ENCODE measurements around the gene TNC. TPM values are rescaled to one million over a fixed set of nuclear protein-coding genes. Genes with fewer than 3 reads are reported as not detected.

The TNC gene
- total RNA-seq, 1 donor from 2014 or later = 18.7 TPM

DNA sequence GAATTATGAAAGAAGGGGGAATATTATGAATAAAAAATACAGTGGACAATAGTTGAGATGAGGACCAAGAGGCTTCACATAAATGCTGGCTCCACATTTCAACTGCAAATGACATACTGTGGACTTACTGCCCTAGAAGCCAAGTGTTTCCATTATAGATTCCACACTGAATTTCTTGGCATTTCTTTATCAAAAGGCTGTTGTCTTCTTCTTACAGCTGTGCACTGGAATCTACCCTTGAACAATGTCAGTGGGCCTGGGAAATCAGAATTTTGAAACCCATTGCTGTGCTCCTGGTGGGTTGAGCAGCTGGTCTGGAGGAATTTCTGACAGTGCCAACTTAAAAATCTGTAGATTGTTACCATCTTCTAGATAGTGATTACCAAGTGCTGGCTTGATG lies 49.9 kb downstream of the TNC start:
- intact Hi-C loops (cut with DNase I) = no loop called here
- H3K27me3 ChIP-seq = no peaks in the 10 kb centered on the region
- H3K36me3 ChIP-seq = no peaks in the 10 kb centered on the region
- H3K27ac ChIP-seq = peak overlapping the region; percentile 9
- no peak for TF ChIP-seq POLR2AphosphoS5 (IDR thresholded peaks at IDR 0.05; ENCODE audit: insufficient read depth in 1 of 2, low read depth in 1 of 2)
- TF ChIP-seq, protein P1, sequence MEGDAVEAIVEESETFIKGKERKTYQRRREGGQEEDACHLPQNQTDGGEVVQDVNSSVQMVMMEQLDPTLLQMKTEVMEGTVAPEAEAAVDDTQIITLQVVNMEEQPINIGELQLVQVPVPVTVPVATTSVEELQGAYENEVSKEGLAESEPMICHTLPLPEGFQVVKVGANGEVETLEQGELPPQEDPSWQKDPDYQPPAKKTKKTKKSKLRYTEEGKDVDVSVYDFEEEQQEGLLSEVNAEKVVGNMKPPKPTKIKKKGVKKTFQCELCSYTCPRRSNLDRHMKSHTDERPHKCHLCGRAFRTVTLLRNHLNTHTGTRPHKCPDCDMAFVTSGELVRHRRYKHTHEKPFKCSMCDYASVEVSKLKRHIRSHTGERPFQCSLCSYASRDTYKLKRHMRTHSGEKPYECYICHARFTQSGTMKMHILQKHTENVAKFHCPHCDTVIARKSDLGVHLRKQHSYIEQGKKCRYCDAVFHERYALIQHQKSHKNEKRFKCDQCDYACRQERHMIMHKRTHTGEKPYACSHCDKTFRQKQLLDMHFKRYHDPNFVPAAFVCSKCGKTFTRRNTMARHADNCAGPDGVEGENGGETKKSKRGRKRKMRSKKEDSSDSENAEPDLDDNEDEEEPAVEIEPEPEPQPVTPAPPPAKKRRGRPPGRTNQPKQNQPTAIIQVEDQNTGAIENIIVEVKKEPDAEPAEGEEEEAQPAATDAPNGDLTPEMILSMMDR (IDR thresholded peaks at IDR 0.05) = no peak
- TF ChIP-seq POLR2A (IDR thresholded peaks at IDR 0.05) = no peak
- DNase-seq (ENCODE audit: extremely low spot score in 2 of 2) = no peak
- no peaks in the 10 kb centered on the region for H3K9me3 ChIP-seq
- no peak overlapping the region for H3K4me3 ChIP-seq
- peaks cover 21% of the 10 kb centered on the region for H3K4me1 ChIP-seq

DNA sequence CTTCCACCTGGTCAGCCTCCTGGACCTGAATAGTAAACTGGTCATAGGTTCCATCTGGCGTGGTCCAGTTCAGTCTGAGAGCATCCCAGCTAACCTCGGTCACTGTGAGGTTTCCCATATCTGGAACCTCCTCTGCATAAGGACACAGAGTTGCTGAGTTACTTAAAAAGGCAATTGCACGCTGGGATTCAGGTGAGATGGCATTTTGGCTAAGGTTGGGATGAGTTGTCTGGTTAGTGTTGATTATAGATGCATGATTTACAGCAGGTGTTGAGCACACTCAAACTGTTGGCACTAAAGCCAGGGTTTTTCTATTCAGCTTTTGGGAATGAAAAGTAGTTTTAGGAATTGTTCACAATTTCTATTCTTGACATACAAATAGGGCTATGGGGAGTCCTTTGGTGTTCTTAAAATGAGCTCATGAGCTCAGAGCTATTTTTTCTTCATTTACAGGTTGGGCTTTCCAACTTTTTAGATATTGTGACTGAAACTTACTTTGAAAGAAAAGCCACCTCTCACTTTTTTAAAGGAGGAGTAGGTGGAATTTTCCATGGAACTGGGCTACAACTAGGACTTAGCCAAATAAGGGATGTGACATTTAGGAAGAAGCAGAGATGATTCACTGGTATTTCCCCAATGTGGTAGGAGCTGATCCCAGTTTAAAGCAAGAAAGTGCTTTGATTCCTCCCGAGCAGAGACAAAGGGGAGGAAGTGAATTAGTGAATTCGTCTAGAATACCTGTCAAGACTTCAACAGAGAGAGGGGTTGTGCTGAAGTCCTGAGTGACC lies 54.7 kb downstream of the TNC start:
- H3K4me1 ChIP-seq = peaks cover 25% of the 10 kb centered on the region
- no peak for DNase-seq (ENCODE audit: extremely low spot score in 2 of 2)
- H3K4me3 ChIP-seq = no peak overlapping the region
- H3K9me3 ChIP-seq = no peaks in the 10 kb centered on the region
- no peaks in the 10 kb centered on the region for H3K36me3 ChIP-seq
- intact Hi-C loops (cut with DNase I) = no loop called here
- no peak for TF ChIP-seq POLR2AphosphoS5 (IDR thresholded peaks at IDR 0.05; ENCODE audit: insufficient read depth in 1 of 2, low read depth in 1 of 2)
- no peak for TF ChIP-seq POLR2A (IDR thresholded peaks at IDR 0.05)
- TF ChIP-seq, protein P1 (IDR thresholded peaks at IDR 0.05) = no peak
- peak overlapping the region; percentile 60 for H3K27ac ChIP-seq
- no peaks in the 10 kb centered on the region for H3K27me3 ChIP-seq

DNA sequence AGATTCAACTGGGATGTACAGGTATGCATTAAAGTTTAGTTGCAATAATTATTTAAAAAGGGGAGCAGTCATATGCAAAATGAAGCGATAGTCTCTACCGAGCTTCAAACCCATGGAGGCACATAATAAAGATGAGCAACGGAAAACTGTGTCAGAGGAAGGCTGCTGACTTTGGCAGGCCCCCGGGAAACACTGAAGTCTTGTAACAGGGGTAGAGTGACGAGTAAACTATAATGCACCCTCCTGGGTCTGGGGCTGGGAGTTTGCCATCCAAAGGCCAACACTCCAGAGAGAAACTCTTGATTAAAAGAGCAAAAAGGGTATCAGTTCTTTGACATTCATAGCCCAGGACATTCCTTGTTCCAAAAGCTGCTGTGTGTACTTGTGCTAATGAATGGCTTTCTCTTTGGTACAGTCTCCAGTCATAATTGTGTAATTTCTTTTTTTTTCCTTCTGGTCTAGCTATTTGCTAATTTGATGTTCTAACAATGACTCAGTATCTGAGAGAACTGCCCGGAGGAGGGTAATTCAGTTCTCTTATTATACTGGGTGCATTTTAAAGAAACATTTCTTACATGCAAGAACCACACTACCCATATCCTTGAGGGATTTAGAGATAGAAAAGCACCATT lies 59.2 kb downstream of the TNC start:
- no peak for DNase-seq (ENCODE audit: extremely low spot score in 2 of 2)
- Histone ChIP-seq H3K4me1 (peaks cover 11% of the 10 kb centered on the region), H3K9me3 (no peaks in the 10 kb centered on the region), H3K27me3 (no peaks in the 10 kb centered on the region), H3K4me3 (no peak overlapping the region), H3K27ac (no peak overlapping the region), H3K36me3 (no peaks in the 10 kb centered on the region)
- intact Hi-C loops (cut with DNase I) = no loop called here
- TF ChIP-seq, protein P1 (IDR thresholded peaks at IDR 0.05) = no peak
- no peak for TF ChIP-seq POLR2AphosphoS5 (IDR thresholded peaks at IDR 0.05; ENCODE audit: insufficient read depth in 1 of 2, low read depth in 1 of 2)
- no peak for TF ChIP-seq POLR2A (IDR thresholded peaks at IDR 0.05)

DNA sequence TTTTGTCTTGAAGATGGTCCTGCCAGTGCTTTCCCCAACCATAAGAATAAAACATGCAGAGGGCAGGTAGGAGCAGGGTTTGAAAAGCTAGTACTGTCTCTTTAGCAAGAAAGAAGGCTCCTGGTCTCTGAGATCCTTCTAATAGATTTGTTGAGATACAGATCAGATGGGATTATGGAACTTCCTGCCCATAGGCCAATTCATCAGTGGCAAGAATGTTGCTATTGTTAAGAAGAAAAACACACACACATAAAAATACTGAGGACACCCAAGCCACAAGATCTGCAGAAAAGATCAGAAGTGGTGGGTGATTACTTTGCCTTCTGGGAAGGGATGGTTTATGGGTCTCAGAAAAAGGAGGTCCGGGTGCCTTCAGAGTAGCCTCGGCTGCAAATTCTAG lies 59.8 kb downstream of the TNC start:
- Histone ChIP-seq H3K27me3 (no peaks in the 10 kb centered on the region), H3K4me3 (no peak overlapping the region), H3K27ac (no peak overlapping the region), H3K36me3 (no peaks in the 10 kb centered on the region), H3K9me3 (no peaks in the 10 kb centered on the region), H3K4me1 (peaks cover 5% of the 10 kb centered on the region)
- no peak for DNase-seq (ENCODE audit: extremely low spot score in 2 of 2)
- intact Hi-C loops (cut with DNase I) = no loop called here
- no peak for TF ChIP-seq POLR2A (IDR thresholded peaks at IDR 0.05)
- no peak for TF ChIP-seq POLR2AphosphoS5 (IDR thresholded peaks at IDR 0.05; ENCODE audit: insufficient read depth in 1 of 2, low read depth in 1 of 2)

DNA sequence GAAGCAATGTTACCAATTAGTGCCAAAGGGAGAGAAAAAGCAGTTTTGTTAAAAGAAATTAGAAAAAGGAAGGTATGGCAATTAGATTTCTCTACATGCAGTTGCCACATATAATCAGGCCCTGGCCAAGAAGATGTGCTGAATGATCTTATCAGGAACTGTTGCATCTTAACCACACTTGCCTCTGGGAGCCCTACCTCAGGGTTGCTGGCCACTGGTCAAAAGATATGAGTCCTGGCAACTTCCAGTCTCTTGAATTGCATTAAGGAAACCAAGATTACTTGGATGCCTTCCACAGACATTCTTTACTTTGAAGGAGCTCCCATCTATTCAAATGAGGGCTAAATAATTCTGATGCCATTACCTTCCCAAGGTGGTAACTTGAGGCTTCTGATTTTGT lies 60.4 kb downstream of the TNC start:
- TF ChIP-seq, protein P1 (IDR thresholded peaks at IDR 0.05) = no peak
- no peak for TF ChIP-seq POLR2A (IDR thresholded peaks at IDR 0.05)
- TF ChIP-seq POLR2AphosphoS5 (IDR thresholded peaks at IDR 0.05; ENCODE audit: insufficient read depth in 1 of 2, low read depth in 1 of 2) = no peak
- Histone ChIP-seq H3K4me3 (no peak overlapping the region), H3K4me1 (no peaks in the 10 kb centered on the region), H3K27ac (no peak overlapping the region), H3K36me3 (no peaks in the 10 kb centered on the region), H3K9me3 (no peaks in the 10 kb centered on the region), H3K27me3 (no peaks in the 10 kb centered on the region)
- intact Hi-C loops (cut with DNase I) = no loop called here
- DNase-seq (ENCODE audit: extremely low spot score in 2 of 2) = no peak

Data from vagina (tissue), 2 donors.